GM19397 (cell line): Measurements from ENCODE around the gene DUSP8.
A peak's percentile ranks its signal among the peaks of the same experiment; 100 is the strongest.
"Not testable (repeated sequence)": the region's sequence is repeated elsewhere in the genome, so short reads cannot be mapped to it uniquely, and the experiment has no call there.

Experiments
- ATAC-seq: cut with Tn5 transposase; IDR thresholded peaks from one replicate; pipeline ENCODE4 v1.9.1; 2021; ENCODE audit warnings: mild to moderate bottlenecking, moderate library complexity; ENCODE audit not compliant: unreplicated experiment

DUSP8 gene

GRCh38 chr11:1572197-1573076 lies at the start of gene DUSP8:
TSS of gene DUSP8 (minus strand) at chr11:1572271. CDS start at chr11:1565826, 6,445 bp downstream.
- ATAC-seq, result peak; percentile 61

DNA sequence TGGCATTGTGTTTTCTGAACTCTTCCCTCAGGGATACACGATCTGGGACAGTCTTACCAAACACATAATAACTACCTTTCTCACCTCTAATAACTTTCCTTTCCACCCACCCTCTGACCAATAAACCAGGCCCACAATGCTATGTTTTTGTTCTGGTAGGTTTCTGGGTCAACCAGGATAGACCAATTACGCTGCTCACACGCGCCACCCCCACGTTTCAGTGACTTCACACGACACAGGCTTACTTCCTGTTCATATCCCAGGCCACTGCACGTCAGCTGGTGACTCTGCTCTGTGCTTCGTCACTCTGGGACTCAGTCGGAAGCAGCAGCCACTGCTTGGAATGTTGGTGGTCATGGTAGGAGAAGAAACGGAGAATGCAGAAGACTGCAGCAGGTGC lies 47.4 kb upstream of the DUSP8 start:
- ATAC-seq, result no peak

DNA sequence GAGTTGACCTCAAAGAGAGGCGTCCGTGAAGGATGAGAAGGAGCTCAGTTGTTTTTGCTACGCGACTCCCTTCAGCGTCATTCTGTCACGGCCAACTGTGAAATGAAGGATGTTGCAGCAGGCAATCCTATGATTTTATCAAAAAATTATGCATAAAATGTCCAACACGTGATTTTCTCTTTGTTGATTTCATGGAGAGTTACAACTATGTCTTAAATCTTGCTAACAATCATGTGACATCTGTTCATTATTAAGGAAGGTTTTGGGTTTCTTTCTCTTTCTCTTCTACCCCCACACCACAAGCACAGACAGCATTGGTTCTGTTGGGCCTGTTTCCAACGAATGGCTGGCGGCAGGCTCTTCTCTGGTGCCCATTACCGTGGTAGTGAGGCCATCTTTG lies 46.2 kb upstream of the DUSP8 start:
- ATAC-seq, result no peak

- ATAC-seq, result no peak
Measured at GRCh38 chr11:1608363-1608762, 36.3 kb upstream of the DUSP8 start, which contains the start of gene KRTAP5-3. TSS of gene KRTAP5-3 (minus strand) at chr11:1608463. CDS start at chr11:1608385, 78 bp downstream.

GRCh38 chr11:1607901-1608300 lies 35.8 kb upstream of the DUSP8 start:
- ATAC-seq, result not testable (repeated sequence)

DNA sequence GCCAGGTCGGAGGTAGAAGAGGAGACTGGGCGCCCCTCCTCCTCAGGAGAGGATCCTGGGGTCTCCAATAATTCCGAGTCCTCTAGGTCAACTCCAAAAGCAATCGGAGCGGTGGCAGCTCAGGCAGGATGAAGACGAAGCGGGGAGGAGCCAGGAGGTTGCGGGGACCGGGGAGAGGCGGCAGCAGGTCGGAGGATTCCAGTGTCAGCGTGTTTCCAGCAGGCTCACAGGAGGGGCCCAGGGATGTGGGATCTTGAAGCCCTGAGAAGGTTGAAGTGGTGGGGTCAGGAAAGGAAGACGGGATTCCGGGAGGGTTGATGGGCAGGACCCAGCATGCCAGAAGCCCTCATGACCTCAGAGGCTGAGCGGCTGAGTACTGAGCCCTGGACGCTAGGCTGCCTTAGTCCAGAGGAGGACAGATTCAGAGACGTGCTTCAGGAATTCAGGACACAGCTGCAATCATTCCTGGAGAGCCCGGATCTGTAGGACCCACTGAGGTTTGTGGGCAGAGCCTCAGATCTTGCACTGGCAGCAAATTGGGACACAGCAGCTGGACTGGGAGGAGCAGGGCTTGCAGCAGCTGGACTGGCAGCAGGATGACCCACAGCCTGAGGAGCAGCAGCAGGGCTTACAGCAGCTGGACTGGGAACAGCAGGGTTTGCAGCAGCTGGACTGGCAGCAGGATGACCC lies 35.2 kb upstream of the DUSP8 start:
- not testable (repeated sequence) for ATAC-seq

GRCh38 chr11:1605923-1606322 lies 33.9 kb upstream of the DUSP8 start:
- peak; percentile 87 for ATAC-seq

DNA sequence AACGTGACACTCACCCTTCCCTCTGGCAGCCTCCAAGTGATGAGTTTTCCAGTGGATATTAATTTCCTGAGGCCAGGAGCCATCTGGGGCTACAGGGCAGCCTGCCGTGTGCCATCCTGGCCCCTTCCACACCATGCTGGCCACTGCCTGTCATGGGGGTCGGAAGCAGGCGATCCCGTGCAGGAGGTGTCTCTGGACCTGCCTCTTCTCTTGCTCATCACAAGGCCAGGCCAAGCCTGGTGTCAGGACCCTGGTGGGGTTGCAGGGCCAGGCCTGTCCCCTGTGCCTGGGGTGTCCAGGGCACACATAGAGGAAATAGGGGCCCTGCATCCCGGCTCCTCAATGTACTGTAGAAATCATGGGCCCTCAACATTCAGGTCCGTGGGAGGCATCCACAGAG lies 32.6 kb upstream of the DUSP8 start:
- no peak for ATAC-seq

GRCh38 chr11:1604181-1604580 lies 32.1 kb upstream of the DUSP8 start:
- no peak for ATAC-seq

DNA sequence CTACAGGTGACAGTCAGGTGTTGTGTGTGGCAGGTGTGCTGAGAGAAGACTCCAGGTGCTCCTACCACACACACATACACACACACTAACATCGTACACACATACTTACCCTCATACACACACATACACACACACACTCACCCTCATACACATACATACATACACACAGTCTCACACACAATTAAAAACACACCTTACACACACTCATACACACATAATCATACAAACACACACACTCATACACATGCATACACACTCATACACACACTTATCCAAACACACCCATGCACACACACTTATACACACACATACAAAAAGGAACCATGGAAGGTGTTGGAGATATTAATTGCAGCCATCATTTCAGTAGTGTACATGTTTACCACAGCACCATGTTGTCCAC lies 31.6 kb upstream of the DUSP8 start:
- no peak for ATAC-seq

DNA sequence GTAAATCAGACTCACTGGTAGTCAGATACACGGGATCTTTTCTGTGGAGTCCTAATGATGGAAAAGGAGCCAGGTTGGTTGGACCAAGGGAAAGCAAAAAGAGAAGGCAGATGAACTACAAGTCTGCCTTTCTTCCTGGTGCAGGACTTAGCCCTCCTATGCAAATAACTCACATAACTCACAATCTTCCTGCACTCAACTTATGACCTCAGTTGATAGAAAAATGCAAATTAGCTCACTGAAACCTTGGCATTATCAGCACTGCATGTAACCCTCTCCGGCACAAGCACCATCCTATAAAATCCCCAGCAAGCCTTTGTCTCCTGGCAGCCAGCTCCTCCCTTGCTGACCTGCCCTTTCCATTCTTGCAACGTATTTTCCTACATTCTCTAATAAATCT lies 29.6 kb upstream of the DUSP8 start:
- not testable (repeated sequence) for ATAC-seq

- no peak for ATAC-seq
Measured at GRCh38 chr11:1600626-1601025, 28.6 kb upstream of the DUSP8 start.

- no peak for ATAC-seq
Measured at GRCh38 chr11:1598816-1599215, 26.7 kb upstream of the DUSP8 start.

DNA sequence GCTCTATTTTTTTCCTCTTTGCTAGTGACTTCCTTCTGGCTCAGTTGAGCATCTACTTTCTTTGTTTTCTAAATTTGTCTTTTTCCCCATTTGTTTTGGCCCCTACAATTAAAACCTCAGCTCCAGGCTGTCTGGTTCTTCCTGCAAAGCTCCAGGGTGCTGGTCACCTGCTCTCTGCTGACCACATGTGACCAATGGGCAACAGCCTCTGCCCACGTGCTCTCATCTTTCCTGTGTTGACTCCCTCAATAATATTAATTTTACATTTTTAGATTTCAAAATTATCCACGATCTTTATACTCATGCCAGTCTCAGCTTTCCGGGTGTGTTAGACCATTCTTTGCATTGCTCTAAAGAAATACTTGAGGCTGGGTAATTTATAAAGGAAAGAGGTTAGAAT lies 26.3 kb upstream of the DUSP8 start:
- not testable (repeated sequence) for ATAC-seq

DNA sequence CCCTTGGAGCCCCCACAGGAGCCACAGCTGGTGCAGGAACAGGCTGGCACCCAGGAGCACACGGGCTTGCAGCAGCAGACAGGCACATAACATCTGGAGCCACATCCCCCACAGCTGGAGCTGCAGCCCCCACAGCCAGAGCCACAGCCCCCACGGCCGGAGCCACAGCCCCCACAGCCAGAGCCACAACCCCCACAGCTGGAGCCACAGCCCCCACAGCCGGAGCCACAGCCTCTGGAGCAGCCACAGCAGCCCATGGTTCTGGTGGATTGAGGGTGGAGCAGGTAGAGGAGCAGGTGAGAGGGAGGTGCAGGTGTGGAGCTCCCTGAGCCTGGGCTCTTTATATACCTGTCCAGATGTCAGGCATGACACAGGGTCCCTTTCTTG lies 25.9 kb upstream of the DUSP8 start, which contains the start of gene KRTAP5-2:
Gene KRTAP5-2 (minus strand): TSS at position 301 of the 387 bp plus-strand sequence. CDS start 44 bp downstream, at position 257.
- no peak for ATAC-seq

- no peak for ATAC-seq
Measured at GRCh38 chr11:1597331-1597993, 25.4 kb upstream of the DUSP8 start.

GRCh38 chr11:1596576-1597121 lies 24.6 kb upstream of the DUSP8 start:
- not testable (repeated sequence) for ATAC-seq

GRCh38 chr11:1595994-1596575 lies 24.0 kb upstream of the DUSP8 start:
- ATAC-seq, result not testable (repeated sequence)

GRCh38 chr11:1592628-1593027 lies 20.6 kb upstream of the DUSP8 start:
- ATAC-seq, result no peak

DNA sequence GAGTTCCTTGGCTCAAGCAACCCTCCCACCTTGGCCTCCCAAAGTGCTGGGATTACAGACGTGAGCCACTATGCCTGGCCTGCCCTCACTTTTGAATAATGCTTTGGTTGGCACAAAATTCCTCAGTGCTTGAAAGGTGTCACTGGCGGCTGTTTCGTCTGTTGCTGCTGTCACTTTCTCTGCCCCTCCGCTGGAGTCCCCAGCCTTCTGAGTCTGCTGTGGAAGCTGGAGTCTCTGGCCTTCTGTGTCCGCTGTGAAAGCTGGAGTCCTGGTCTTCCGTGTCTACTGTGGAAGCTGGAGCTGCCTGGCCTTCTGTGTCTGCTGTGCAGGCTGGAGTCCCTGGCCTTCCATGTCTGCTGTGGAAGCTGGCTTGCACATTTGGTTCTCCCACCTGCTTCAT lies 17.9 kb upstream of the DUSP8 start:
- no peak for ATAC-seq
